Upper lobe of left lung (tissue), 6 donors: ENCODE results near the gene TRIP4. TPM values are rescaled to one million over a fixed set of nuclear protein-coding genes. Genes with fewer than 3 reads are reported as not detected.
A peak's percentile ranks its signal among the peaks of the same experiment; 100 is the strongest.

Source experiments
- ATAC-seq, 2 donors: fragments of 200-7000 bp; cut with Tn5 transposase; one replicate each; pipeline ENCODE4 v1.9.1; 2022; ENCODE audit warnings: mild to moderate bottlenecking in 2 of 2, moderate library complexity in 2 of 2; ENCODE audit not compliant: low FRiP score in 2 of 2
- DNase-seq, 2 donors: peaks; one replicate each; pipeline ENCODE4 v3.0.0-alpha.2; 2019 to 2020
- H3K27ac ChIP-seq, 4 donors: fragments of 200-600 bp; sonication (generic); one replicate each; pipeline ENCODE4 v1.5.1; 2016 to 2019
- H3K27me3 ChIP-seq, 4 donors: fragments of 200-600 bp; sonication (generic); one replicate each; pipeline ENCODE4 v1.5.1; 2017 to 2019
- H3K36me3 ChIP-seq, 4 donors: fragments of 200-600 bp; sonication (generic); one replicate each; pipeline ENCODE4 v1.5.1; 2016 to 2019
- H3K4me1 ChIP-seq, 4 donors: fragments of 200-600 bp; sonication (generic); one replicate each; pipeline ENCODE4 v1.5.1; 2018 to 2019
- H3K4me3 ChIP-seq, 4 donors: fragments of 200-600 bp; sonication (generic); one replicate each; pipeline ENCODE4 v1.5.1; 2017 to 2019; ENCODE audit warnings: mild to moderate bottlenecking in 2 of 4, moderate library complexity in 1 of 4
- H3K9me3 ChIP-seq, 4 donors: fragments of 200-600 bp; sonication (generic); one replicate each; pipeline ENCODE4 v1.5.1; 2018 to 2019
- EP300 ChIP-seq, 4 donors: sonication (generic); formaldehyde crosslinking; IDR thresholded peaks; one replicate each; pipeline ENCODE4 v1.5.1; 2017; ENCODE audit warnings: antibody characterized with exemption in 4 of 4, control low read depth in 2 of 4
- POLR2A ChIP-seq, 4 donors: fragments of 450-650 bp; IDR thresholded peaks; one replicate each; pipeline ENCODE4 v1.5.1; 2016 to 2017; ENCODE audit warnings: antibody characterized with exemption in 4 of 4, mild to moderate bottlenecking in 2 of 4
- POLR2AphosphoS5 ChIP-seq, 2 donors: sonication (generic); formaldehyde crosslinking; IDR thresholded peaks; one replicate each; pipeline ENCODE4 v1.5.1; 2017; ENCODE audit warnings: antibody characterized with exemption in 2 of 2
- WGBS, 2 donors: methylation state at CpG; one replicate each; pipeline ENCODE4 v1.1.5; 2017 to 2018; 5-methylcytosine and 5-hydroxymethylcytosine counted together
- total RNA-seq, 6 donors: library from RNA; depleted of rRNA in 4 of 6; stranded (reverse); fragments of >200 nt in 4 of 6; gene quantifications; one replicate each; pipeline versions ENCODE4 v1.1.0 to v1.2.1, GENCODE V29; 2016 to 2021
- TF ChIP-seq, protein P1 (sequence below), 6 experiments: fragments of 450-650 bp in 4 of 6; fragments of 200-600 bp in 2 of 6; sonication (generic) in 2 of 6; IDR thresholded peaks; one replicate each; pipeline ENCODE4 v1.5.1; 2016 to 2019; ENCODE audit warnings: antibody characterized with exemption in 6 of 6
- donor health status: DM: no; HTN: no; CAD: no; lungs with moderate emphysema.
- donor health status: DM: no; HTN: yes; CAD: no; lungs with severe emphysema.

The TRIP4 gene
- total RNA-seq, 6 donors from 2014 or later: 10.9 to 48.2 (median 20.4) TPM

- ATAC-seq (no peak), DNase-seq (no peak)
- Histone ChIP-seq H3K27ac (no peak overlapping the region), H3K36me3 (peaks cover 0 to 4% (median under 1%) of the 10 kb centered on the region in 4 donors), H3K4me1 (peaks cover 0 to 2% (median 0%) of the 10 kb centered on the region in 4 donors), H3K4me3 (no peak overlapping the region), H3K9me3 (no peaks in the 10 kb centered on the region), H3K27me3 (no peaks in the 10 kb centered on the region)
- WGBS, 2 donors: 55 to 70% methylated on average over 6 of the region's 6 CpGs
- TF ChIP-seq POLR2AphosphoS5 (IDR thresholded peaks at IDR 0.05): no peak
- TF ChIP-seq, protein P1, sequence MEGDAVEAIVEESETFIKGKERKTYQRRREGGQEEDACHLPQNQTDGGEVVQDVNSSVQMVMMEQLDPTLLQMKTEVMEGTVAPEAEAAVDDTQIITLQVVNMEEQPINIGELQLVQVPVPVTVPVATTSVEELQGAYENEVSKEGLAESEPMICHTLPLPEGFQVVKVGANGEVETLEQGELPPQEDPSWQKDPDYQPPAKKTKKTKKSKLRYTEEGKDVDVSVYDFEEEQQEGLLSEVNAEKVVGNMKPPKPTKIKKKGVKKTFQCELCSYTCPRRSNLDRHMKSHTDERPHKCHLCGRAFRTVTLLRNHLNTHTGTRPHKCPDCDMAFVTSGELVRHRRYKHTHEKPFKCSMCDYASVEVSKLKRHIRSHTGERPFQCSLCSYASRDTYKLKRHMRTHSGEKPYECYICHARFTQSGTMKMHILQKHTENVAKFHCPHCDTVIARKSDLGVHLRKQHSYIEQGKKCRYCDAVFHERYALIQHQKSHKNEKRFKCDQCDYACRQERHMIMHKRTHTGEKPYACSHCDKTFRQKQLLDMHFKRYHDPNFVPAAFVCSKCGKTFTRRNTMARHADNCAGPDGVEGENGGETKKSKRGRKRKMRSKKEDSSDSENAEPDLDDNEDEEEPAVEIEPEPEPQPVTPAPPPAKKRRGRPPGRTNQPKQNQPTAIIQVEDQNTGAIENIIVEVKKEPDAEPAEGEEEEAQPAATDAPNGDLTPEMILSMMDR (IDR thresholded peaks at IDR 0.05): no peak
- no peak for TF ChIP-seq POLR2A (IDR thresholded peaks at IDR 0.05)
- TF ChIP-seq EP300 (IDR thresholded peaks at IDR 0.05): no peak
These were observed 51.2 kb downstream of the TRIP4 start for GRCh38 chr15:64438653-64439447.

DNA sequence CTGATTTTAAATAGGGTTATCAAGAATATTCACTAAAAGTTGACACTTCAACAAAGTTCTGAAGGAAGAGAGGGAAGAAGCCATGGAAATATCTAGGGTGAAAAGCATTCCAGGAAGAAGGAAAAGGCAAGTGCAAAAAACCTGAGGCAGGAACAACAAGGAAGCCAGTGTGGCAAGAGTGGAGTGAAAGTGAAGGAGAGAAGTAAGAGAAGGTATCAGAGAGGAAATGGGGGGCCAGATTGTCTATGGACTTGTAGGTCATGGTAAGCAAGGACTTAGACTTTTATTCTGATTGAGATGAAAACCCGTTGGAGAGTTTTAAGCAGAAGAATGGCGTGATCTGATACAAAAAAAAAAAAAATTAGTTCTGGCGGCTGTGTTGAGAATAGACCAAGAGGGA, 54.2 kb downstream of the TRIP4 start:
- ATAC-seq (no peak), DNase-seq (no peak)
- 91 to 95% methylated on average over 3 of the region's 3 CpGs for WGBS, 2 donors
- Histone ChIP-seq H3K4me3 (no peak overlapping the region), H3K36me3 (peaks cover 0 to 21% (median 7%) of the 10 kb centered on the region in 4 donors), H3K27me3 (no peaks in the 10 kb centered on the region), H3K9me3 (no peaks in the 10 kb centered on the region), H3K27ac (no peak overlapping the region), H3K4me1 (peaks cover 3 to 9% (median 7%) of the 10 kb centered on the region in 4 donors)
- TF ChIP-seq POLR2A (IDR thresholded peaks at IDR 0.05) (no peak), POLR2AphosphoS5 (IDR thresholded peaks at IDR 0.05) (no peak), EP300 (IDR thresholded peaks at IDR 0.05) (no peak)
- TF ChIP-seq, protein P1 (IDR thresholded peaks at IDR 0.05): no peak

DNA sequence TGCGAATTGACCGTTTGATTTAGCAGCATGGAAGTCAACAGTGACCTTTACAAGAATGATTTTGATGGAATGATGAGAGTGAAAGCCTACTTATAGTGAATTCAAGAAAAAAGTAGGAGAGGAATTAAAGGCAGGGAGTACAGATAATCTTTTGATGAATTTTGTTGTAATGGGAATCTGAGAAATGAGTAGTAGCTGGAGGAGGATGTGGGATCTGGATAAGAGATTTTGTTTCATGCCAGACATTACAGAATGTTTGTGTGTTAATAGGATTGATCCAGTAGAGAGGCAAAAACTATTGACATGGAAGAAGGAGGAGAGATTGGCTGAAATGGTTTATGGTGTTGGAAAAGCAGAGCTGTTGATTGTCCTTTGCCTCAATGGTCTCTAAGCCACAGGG, 55.4 kb downstream of the TRIP4 start:
- H3K4me1 ChIP-seq: peaks cover 3 to 9% (median 7%) of the 10 kb centered on the region in 4 donors
- no peak for DNase-seq
- WGBS, 2 donors: 91 to 94% methylated on average over 2 of the region's 2 CpGs
- H3K4me3 ChIP-seq: no peak overlapping the region
- TF ChIP-seq POLR2A (IDR thresholded peaks at IDR 0.05): no peak
- TF ChIP-seq, protein P1 (IDR thresholded peaks at IDR 0.05): no peak
- peaks cover 0 to 32% (median 12%) of the 10 kb centered on the region in 4 donors for H3K36me3 ChIP-seq
- H3K27me3 ChIP-seq: no peaks in the 10 kb centered on the region
- H3K9me3 ChIP-seq: no peaks in the 10 kb centered on the region
- ATAC-seq: no peak
- H3K27ac ChIP-seq: no peak overlapping the region

- no peaks in the 10 kb centered on the region for H3K27me3 ChIP-seq
- no peak for DNase-seq
- TF ChIP-seq EP300 (IDR thresholded peaks at IDR 0.05) (no peak), POLR2A (IDR thresholded peaks at IDR 0.05) (no peak), POLR2AphosphoS5 (IDR thresholded peaks at IDR 0.05) (no peak)
- TF ChIP-seq, protein P1 (IDR thresholded peaks at IDR 0.05): no peak
- no peak for ATAC-seq
- peaks cover 0 to 42% (median 15%) of the 10 kb centered on the region in 4 donors for H3K36me3 ChIP-seq
- no peaks in the 10 kb centered on the region for H3K9me3 ChIP-seq
- H3K4me1 ChIP-seq: peaks cover 3 to 9% (median 7%) of the 10 kb centered on the region in 4 donors
- peak overlapping the region in 2 of 4 donors; percentile 34 to 40 for H3K27ac ChIP-seq
- H3K4me3 ChIP-seq: no peak overlapping the region
- WGBS, 2 donors: 56 to 62% methylated on average over 3 of the region's 3 CpGs
These were observed 56.3 kb downstream of the TRIP4 start for GRCh38 chr15:64443747-64444621.
